Cardiac atrium fibroblast (primary cell): Measurements from ENCODE around the gene OR51M1. TPM values are rescaled to one million over a fixed set of nuclear protein-coding genes. Genes with fewer than 3 reads are reported as not detected.

Source experiments
- total RNA-seq: library from RNA; depleted of rRNA; stranded (reverse); fragments of >200 nt; gene quantifications from 2 replicates; pipeline ENCODE4 v1.2.3, GENCODE V29; 2015

The OR51M1 gene, protein sequence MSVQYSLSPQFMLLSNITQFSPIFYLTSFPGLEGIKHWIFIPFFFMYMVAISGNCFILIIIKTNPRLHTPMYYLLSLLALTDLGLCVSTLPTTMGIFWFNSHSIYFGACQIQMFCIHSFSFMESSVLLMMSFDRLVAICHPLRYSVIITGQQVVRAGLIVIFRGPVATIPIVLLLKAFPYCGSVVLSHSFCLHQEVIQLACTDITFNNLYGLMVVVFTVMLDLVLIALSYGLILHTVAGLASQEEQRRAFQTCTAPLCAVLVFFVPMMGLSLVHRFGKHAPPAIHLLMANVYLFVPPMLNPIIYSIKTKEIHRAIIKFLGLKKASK
- total RNA-seq: not detected in 2 replicates

GRCh38 chr11:5383576-5383975, at the start of gene OR51M1:
Gene OR51M1 (plus strand): TSS chr11:5383812. CDS start chr11:5389399, 5,587 bp downstream.

GRCh38 chr11:5343474-5344335, 39.9 kb upstream of the OR51M1 start, which contains the start of gene OR51B5:
Gene OR51B5 (minus strand): TSS chr11:5343524. CDS start chr11:5343524, 0 bp downstream.

GRCh38 chr11:5351208-5351607, 32.4 kb upstream of the OR51M1 start, which contains the start of gene OR51B6:
Gene OR51B6 (plus strand): TSS chr11:5351508. CDS start chr11:5351508, 0 bp downstream.

DNA sequence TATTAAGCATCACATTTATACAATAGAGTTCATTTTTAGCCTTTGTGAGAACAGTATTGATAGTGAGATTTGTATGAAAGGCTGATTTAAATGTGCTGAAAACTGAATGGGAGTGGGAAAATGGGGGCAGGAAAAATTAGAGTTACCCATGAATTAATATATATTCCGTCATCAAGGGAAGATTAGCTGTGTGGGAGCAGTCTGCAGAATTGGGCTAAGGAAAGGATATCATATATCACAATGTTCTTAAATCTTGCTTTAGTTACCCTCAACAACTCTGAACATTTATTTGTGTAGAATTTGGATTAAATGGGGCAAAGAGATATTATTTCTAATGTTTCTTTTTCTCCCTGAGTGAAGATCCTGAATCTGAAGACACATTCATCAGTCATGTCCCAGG, 38.2 kb downstream of the OR51M1 start, which contains the start of gene OR51Q1:
Gene OR51Q1, plus strand, starts transcription at position 301 of the 400 bp plus-strand sequence. Its CDS starts 90 bp downstream, at position 391.

DNA sequence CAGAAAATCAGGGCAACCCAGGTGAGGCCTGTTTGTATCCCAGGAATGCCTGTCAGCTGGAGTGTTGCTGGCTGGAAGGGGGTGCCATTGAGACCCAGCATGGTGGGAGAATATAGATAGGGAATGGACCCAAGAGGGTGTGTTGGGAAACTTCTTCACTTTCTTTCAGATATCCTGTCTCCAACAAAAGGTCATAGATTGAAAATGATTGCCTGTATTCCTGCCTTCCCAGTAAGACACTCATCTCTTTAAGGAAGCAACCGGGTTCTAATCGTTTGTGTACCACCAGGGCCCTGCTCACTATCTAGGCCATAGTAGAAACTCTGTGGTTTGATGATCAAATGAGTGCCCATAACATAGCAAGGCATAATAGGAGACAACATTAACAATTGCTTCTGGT, 57.8 kb downstream of the OR51M1 start, which contains the start of gene OR51I1:
Gene OR51I1, minus strand, starts transcription at position 101 of the 400 bp plus-strand sequence. Its CDS starts 0 bp downstream, at position 101.

Other genes with a start within 250 kb of the OR51M1 start
- gene OR52A5, start 245.5 kb upstream of the OR51M1 start, total RNA-seq: not detected in 2 replicates
- gene OR52A1, start 229.1 kb upstream of the OR51M1 start, total RNA-seq: not detected in 2 replicates
- gene OR51V1, start 183.1 kb upstream of the OR51M1 start, total RNA-seq: not detected in 2 replicates
- not detected in 2 replicates for gene HBB, start 156.7 kb upstream of the OR51M1 start, total RNA-seq
- not detected in 2 replicates for gene HBD, start 149.3 kb upstream of the OR51M1 start, total RNA-seq
- not detected in 2 replicates for gene HBG1, start 134.0 kb upstream of the OR51M1 start, total RNA-seq
- not detected in 2 replicates for gene HBG2, start 129.0 kb upstream of the OR51M1 start, total RNA-seq
- not detected in 2 replicates for gene HBE1, start 113.9 kb upstream of the OR51M1 start, total RNA-seq
- not detected in 2 replicates for gene OR51B4, start 81.9 kb upstream of the OR51M1 start, total RNA-seq
- gene OR51B2, start 59.5 kb upstream of the OR51M1 start, total RNA-seq: not detected in 2 replicates
- gene OR51B5, start 40.3 kb upstream of the OR51M1 start, total RNA-seq: not detected in 2 replicates
- not detected in 2 replicates for gene OR51B6, start 32.3 kb upstream of the OR51M1 start, total RNA-seq
- gene OR51Q1, start 38.3 kb downstream of the OR51M1 start, total RNA-seq: not detected in 2 replicates
- gene OR51I1, start 57.7 kb downstream of the OR51M1 start, total RNA-seq: not detected in 2 replicates
- gene OR51I2, start 65.5 kb downstream of the OR51M1 start, total RNA-seq: not detected in 2 replicates
- gene OR52D1, start 104.9 kb downstream of the OR51M1 start, total RNA-seq: not detected in 2 replicates
- not detected in 2 replicates for gene UBQLN3, start 126.1 kb downstream of the OR51M1 start, total RNA-seq
- 0.36 TPM in 1 of 2 replicates, not detected in the other for gene UBQLNL, start 132.9 kb downstream of the OR51M1 start, total RNA-seq
- not detected in 2 replicates for gene OR52H1, start 164.7 kb downstream of the OR51M1 start, total RNA-seq
- gene OR52B6, start 197.1 kb downstream of the OR51M1 start, total RNA-seq: not detected in 2 replicates
- gene TRIM6, start 212.8 kb downstream of the OR51M1 start, total RNA-seq: 0.32 and 0.72 TPM in 2 replicates
- gene TRIM34, start 241.2 kb downstream of the OR51M1 start, total RNA-seq: 6.0 and 7.8 TPM in 2 replicates